Measurements from ENCODE around the gene NOSTRIN.

NOSTRIN gene, protein sequence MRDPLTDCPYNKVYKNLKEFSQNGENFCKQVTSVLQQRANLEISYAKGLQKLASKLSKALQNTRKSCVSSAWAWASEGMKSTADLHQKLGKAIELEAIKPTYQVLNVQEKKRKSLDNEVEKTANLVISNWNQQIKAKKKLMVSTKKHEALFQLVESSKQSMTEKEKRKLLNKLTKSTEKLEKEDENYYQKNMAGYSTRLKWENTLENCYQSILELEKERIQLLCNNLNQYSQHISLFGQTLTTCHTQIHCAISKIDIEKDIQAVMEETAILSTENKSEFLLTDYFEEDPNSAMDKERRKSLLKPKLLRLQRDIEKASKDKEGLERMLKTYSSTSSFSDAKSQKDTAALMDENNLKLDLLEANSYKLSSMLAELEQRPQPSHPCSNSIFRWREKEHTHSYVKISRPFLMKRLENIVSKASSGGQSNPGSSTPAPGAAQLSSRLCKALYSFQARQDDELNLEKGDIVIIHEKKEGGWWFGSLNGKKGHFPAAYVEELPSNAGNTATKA

GRCh38 chr2:168801961-168802858 is at the start of gene NOSTRIN:
Gene NOSTRIN, plus strand, starts transcription at chr2:168802637. Its CDS starts 10 bp downstream, at chr2:168802647.
- POLR2A ChIA-PET, result no interaction called here
- TF ChIP-seq, protein P1, sequence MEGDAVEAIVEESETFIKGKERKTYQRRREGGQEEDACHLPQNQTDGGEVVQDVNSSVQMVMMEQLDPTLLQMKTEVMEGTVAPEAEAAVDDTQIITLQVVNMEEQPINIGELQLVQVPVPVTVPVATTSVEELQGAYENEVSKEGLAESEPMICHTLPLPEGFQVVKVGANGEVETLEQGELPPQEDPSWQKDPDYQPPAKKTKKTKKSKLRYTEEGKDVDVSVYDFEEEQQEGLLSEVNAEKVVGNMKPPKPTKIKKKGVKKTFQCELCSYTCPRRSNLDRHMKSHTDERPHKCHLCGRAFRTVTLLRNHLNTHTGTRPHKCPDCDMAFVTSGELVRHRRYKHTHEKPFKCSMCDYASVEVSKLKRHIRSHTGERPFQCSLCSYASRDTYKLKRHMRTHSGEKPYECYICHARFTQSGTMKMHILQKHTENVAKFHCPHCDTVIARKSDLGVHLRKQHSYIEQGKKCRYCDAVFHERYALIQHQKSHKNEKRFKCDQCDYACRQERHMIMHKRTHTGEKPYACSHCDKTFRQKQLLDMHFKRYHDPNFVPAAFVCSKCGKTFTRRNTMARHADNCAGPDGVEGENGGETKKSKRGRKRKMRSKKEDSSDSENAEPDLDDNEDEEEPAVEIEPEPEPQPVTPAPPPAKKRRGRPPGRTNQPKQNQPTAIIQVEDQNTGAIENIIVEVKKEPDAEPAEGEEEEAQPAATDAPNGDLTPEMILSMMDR (IDR thresholded peaks at IDR 0.05; ENCODE audit: control extremely low read depth, extremely low read depth, low read depth, missing control alignments), result no peak
- no peak for DNase-seq (ENCODE audit: extremely low spot score)
- CTCF ChIA-PET, result no interaction called here

DNA sequence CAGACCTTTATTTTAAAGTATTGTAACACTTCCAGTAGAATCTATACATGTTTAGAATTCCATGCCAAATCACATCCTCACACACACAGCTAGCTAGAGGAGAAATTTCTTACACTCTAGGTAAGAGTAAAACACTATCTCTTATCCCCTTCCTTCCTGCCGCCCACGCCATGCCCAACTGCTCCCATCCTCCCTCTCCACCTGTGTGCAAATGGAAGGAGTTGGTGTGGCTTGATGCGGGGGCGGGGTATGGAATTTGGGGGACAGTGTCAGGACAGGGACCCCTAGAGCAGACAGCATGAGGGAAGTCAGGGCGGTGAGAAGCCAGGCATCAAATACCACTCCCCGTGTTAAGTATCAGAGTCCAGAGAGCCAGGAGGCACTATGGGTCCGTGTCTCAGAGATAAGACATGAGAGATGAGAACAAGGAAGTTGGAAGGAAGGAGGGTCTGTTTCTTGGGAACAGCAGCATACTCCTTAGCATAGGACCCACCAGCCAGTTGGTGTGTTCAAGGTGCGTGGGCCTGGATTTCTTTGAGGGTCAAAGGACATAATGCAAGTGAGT is 48.6 kb upstream of the NOSTRIN start:
- ChIA-PET CTCF (interaction anchor here (2.3 kb wide), 1 partner anchor 407 kb away, joined by 8 read pairs; no protein-coding TSS in a partner anchor), POLR2A (no interaction called here)
- TF ChIP-seq, protein P1 (IDR thresholded peaks at IDR 0.05; ENCODE audit: control extremely low read depth, extremely low read depth, low read depth, missing control alignments), result no peak
- DNase-seq (ENCODE audit: extremely low spot score), result no peak

- TF ChIP-seq, protein P1 (IDR thresholded peaks at IDR 0.05; ENCODE audit: control extremely low read depth, extremely low read depth, low read depth, missing control alignments), result no peak
- no peak for DNase-seq (ENCODE audit: extremely low spot score)
- ChIA-PET CTCF (interaction anchor here (1.2 kb wide), 1 partner anchor 20 kb away, joined by 3 read pairs; no protein-coding TSS in a partner anchor), POLR2A (no interaction called here)
Observed at GRCh38 chr2:168757223-168757622, 45.2 kb upstream of the NOSTRIN start.

- peak; percentile 45 for DNase-seq (ENCODE audit: extremely low spot score)
- ChIA-PET POLR2A (no interaction called here), CTCF (interaction anchor here (0.7 to 2.6 kb wide), 9 partner anchors 12 to 421 kb away, joined by 3 to 17 read pairs (median 3); no protein-coding TSS in a partner anchor)
- TF ChIP-seq, protein P1 (IDR thresholded peaks at IDR 0.05; ENCODE audit: control extremely low read depth, extremely low read depth, low read depth, missing control alignments), result peak; percentile 28
Observed at GRCh38 chr2:168758970-168759820, 43.2 kb upstream of the NOSTRIN start.

DNA sequence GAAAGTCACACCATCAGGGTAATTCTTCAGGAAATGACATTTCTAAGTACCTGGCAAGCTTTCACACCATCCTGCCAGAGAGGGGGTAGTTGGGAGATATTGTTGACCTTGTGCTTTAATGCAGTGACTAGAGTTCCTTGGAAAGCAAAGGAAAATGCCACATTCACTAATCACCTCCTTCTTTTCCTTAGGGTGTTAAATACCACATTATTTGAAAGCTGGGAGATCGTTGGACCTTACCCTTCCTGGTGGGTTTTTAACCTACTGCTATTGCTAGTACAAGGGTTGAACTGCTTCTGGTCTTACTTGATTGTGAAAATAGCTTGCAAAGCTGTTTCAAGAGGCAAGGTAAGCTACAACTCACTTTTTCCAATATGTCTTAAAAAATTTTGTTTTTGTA is 37.0 kb upstream of the NOSTRIN start:
- POLR2A ChIA-PET, result no interaction called here
- TF ChIP-seq, protein P1 (IDR thresholded peaks at IDR 0.05; ENCODE audit: control extremely low read depth, extremely low read depth, low read depth, missing control alignments), result no peak
- CTCF ChIA-PET, result interaction anchor here (1.0 kb wide), 1 partner anchor 14 kb away, joined by 4 read pairs; no protein-coding TSS in a partner anchor
- no peak for DNase-seq (ENCODE audit: extremely low spot score)
